Activated CD4-positive, alpha-beta T cell treated with anti-CD3 and anti-CD28 coated beads, Interleukin-2, amount 10 ng/mL, durations not matched to agents 7 days and 5 days (primary cell): ENCODE measurements around the gene ZNF626. TPM values are rescaled to one million over a fixed set of nuclear protein-coding genes. Genes with fewer than 3 reads are reported as not detected.

ENCODE experiments used
- CTCF ChIA-PET: fragments of 350-600 bp; sonication (Branson Sonifier 250); formaldehyde crosslinking; loops from one replicate; lab custom pipeline; 2021; ENCODE audit warnings: antibody characterized with exemption; lab: Charles Lee
- POLR2A ChIA-PET: fragments of 350-600 bp; sonication (Branson Sonifier 250); formaldehyde crosslinking; loops from one replicate; lab custom pipeline; 2021; ENCODE audit warnings: antibody characterized with exemption; lab: Charles Lee
- DNase-seq: peaks from one replicate; pipeline ENCODE4 v3.0.0-alpha.2; 2020
- H3K27ac Mint-ChIP-seq: one replicate; pipeline ENCODE4 v1.8.0; 2021; ENCODE audit warnings: mild to moderate bottlenecking, moderate library complexity, mixed read lengths
- H3K27me3 Mint-ChIP-seq: one replicate; pipeline ENCODE4 v1.8.0; 2021; ENCODE audit warnings: mixed read lengths
- H3K36me3 Mint-ChIP-seq: one replicate; pipeline ENCODE4 v1.8.0; 2021; ENCODE audit warnings: low read depth, mixed read lengths
- H3K4me1 Mint-ChIP-seq: one replicate; pipeline ENCODE4 v1.8.0; 2021; ENCODE audit warnings: mixed read lengths
- H3K4me3 Mint-ChIP-seq: one replicate; pipeline ENCODE4 v1.8.0; 2021; ENCODE audit warnings: mild to moderate bottlenecking, moderate library complexity, mixed read lengths
- H3K9me3 Mint-ChIP-seq: one replicate; pipeline ENCODE4 v1.8.0; 2021; ENCODE audit warnings: mixed read lengths
- total RNA-seq, 2 experiments: library from RNA; stranded (reverse); gene quantifications; one replicate each; pipeline ENCODE4 v1.2.3, GENCODE V29; 2021

Gene ZNF626
- total RNA-seq, 2 experiments from 2014 or later: 8.3 to 11.1 TPM

GRCh38 chr19:20612711-20613316, 48.6 kb downstream of the ZNF626 start:
- POLR2A ChIA-PET: no interaction called here
- DNase-seq: no peak
- CTCF ChIA-PET: no interaction called here
- peaks cover 51% of the 10 kb centered on the region for H3K9me3 Mint-ChIP-seq
- no peak overlapping the region for H3K27ac Mint-ChIP-seq
- H3K36me3 Mint-ChIP-seq: no peaks in the 10 kb centered on the region
- H3K27me3 Mint-ChIP-seq: no peaks in the 10 kb centered on the region
- no peaks in the 10 kb centered on the region for H3K4me1 Mint-ChIP-seq
- peak overlapping the region; percentile 9 for H3K4me3 Mint-ChIP-seq

DNA sequence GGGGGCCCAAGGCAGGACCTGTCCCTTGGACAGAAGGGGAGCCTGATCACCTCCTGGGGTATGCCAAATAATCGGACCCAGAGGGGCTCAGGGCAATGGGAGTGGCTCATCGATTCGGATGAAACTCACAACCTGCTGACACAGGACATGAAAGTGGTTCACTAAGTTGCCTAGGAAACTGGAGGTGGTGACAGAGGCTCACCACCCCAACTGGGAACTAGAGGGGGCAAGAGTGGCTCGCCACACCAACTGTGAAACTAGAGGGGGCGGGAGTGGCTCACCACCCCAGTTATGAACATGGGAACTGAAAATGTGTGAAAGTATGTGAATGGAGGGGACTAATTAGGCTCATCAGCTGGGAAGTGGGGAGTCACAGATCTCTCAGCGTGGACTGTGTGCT, 49.5 kb downstream of the ZNF626 start:
- POLR2A ChIA-PET: no interaction called here

GRCh38 chr19:20607943-20608342, 53.4 kb downstream of the ZNF626 start:
- CTCF ChIA-PET: no interaction called here
- POLR2A ChIA-PET: no interaction called here
- no peak overlapping the region for H3K4me3 Mint-ChIP-seq
- DNase-seq: no peak
- H3K27ac Mint-ChIP-seq: no peak overlapping the region
- H3K36me3 Mint-ChIP-seq: no peaks in the 10 kb centered on the region
- no peaks in the 10 kb centered on the region for H3K4me1 Mint-ChIP-seq
- no peaks in the 10 kb centered on the region for H3K27me3 Mint-ChIP-seq
- H3K9me3 Mint-ChIP-seq: peaks cover 45% of the 10 kb centered on the region

More for the DNA sequence above, 49.5 kb downstream of the ZNF626 start:
- no peak for DNase-seq
- no peak overlapping the region for H3K4me3 Mint-ChIP-seq
- H3K36me3 Mint-ChIP-seq: no peaks in the 10 kb centered on the region
- H3K27me3 Mint-ChIP-seq: no peaks in the 10 kb centered on the region
- H3K4me1 Mint-ChIP-seq: no peaks in the 10 kb centered on the region
- H3K9me3 Mint-ChIP-seq: peaks cover 46% of the 10 kb centered on the region
- CTCF ChIA-PET: no interaction called here
- no peak overlapping the region for H3K27ac Mint-ChIP-seq

Other genes with a start within 250 kb of the ZNF626 start
- gene ZNF737, start 95.8 kb downstream of the ZNF626 start, total RNA-seq: 10 to 100 TPM; 18.9 to 22.5 TPM
- gene ZNF66, start 114.7 kb upstream of the ZNF626 start, total RNA-seq: 10 to 100 TPM; 11.8 to 14.0 TPM